DMS153 (cell line): ENCODE data around the gene PCMT1.
A peak's percentile ranks its signal among the peaks of the same experiment; 100 is the strongest.
"Not testable (repeated sequence)": the region's sequence is repeated elsewhere in the genome, so short reads cannot be mapped to it uniquely, and the experiment has no call there.

Experiments
- DNase-seq: peaks from one replicate; lab custom pipeline; 2025; lab: John Stamatoyannopoulos, UW

The PCMT1 gene

DNA sequence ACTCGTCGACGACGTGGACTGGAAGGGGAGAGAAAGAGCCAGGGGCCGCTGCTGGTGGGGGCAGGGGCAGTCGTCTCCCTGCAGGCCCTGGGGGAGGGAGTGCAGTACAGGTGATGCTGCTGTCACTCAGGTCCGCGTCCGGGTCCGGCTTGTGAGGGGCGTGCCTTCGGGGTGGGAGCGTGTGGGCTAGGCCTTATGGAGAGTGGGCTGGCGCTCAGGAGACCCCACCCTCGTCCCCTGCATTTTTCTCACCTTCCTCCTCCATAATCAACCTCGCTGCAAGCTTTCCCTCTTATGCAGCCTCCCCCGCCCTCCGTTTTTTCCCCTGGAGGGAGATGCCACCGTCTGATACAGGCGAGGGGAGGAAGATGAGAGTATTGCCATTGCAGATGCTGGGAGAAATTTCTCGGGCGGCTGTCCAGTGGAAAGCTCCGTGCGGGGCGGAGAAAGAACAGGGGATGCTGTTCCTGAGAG lies 632 bp downstream of the PCMT1 start:
- DNase-seq, result peak; percentile 7

DNA sequence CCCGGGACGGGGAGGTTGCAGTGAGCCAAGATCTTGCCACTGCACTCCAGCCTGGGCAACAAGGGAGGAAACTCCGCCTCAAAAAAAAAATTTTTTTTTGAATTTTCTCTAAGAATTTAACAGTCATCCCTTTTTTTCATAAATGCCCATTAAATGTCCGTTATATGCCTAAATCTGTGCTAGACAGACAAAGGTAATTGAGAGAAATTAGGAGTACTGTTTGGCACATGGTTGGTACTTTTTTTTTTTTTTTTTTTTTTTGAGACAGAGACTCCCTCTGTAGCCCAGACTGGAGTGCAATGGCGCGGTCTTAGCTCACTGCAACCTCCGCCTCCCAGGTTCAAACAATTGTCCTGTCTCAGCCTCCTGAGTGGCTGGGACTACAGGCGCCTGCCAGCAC lies 1.7 kb downstream of the PCMT1 start:
- no peak for DNase-seq

DNA sequence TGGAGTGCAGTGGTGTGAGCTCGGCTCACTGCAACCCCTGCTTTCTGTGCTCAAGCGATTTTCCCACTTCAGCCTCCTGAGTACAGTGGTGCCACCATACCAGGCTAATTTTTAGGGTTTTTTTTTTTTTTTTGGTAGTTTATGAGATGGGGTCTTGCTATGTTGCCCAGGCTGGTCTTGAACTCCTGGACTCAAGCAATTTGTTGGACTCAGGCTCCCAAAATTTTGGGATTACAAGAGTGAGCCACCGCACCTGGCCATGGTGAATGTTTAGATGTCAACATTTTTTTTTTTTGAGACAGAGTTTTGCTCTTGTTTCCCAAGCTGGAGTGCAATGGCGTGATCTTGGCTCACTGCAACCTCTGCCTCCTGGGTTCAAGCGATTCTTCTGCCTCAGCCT lies 2.4 kb downstream of the PCMT1 start:
- not testable (repeated sequence) for DNase-seq

DNA sequence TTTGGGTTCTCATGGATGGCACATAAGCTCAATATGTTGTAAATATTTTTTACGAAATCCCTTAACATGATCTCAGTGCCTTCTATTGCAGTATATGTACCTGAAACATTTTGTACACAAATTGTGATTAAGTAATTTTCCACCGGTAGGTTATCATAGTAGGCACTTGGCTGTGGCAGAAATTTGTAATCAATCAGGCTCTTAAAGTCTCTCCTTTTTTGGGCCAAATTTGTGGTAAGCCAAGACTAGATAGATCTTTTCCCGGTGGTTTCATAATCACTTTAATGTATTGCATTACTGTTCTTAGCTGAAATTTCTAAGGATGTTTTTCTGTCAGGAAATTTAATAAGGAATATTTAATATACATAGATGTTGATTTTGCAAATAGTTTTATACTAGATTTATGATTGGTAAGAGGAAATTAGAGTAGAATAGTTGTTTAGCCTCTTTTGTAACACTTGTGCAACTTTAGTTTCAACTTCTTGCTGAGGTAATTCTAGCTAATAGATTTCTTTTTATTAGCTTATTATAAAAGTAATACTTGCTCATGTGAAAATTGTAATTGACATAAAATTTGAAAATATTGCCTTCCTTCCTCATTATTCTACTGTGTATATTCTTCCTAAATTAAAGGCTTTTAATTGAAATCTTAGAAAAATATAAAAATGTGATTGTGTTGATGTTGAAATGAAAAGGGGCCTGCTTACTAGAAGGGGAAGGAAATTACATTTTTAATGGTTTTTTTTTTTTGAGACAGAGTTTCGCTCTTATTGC lies 3.2 kb downstream of the PCMT1 start:
- no peak for DNase-seq

DNA sequence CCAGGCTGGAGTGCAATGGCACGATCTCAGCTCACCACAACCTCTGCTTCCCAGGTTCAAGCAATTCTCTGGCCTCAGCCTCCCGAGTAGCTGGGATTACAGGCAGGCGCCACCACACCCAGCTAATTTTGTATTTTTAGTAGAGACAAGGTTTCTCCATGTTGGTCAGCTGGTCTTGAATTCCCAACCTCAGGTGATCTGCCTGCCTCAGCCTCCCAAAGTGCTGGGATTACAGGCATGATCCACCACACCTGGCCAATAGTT lies 3.8 kb downstream of the PCMT1 start:
- not testable (repeated sequence) for DNase-seq

DNA sequence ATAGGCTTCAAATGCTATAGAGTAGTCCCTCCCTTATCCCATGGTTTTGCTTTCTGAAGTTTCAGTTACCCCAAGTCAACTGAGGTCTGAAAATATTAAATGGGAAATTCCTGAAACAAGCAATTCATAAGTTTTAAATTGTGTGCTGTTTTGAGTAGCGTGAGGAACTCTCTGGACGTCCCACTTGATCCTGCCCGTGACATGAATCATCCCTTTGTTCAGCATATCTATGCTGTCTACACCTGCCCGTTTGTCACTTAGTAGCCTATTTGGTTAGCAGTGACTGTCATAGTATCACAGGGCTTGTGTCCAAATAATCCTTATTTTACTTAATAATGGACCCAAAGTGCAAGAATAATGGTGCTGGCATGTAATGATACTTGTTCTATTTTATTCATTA lies 5.0 kb downstream of the PCMT1 start:
- DNase-seq, result no peak

DNA sequence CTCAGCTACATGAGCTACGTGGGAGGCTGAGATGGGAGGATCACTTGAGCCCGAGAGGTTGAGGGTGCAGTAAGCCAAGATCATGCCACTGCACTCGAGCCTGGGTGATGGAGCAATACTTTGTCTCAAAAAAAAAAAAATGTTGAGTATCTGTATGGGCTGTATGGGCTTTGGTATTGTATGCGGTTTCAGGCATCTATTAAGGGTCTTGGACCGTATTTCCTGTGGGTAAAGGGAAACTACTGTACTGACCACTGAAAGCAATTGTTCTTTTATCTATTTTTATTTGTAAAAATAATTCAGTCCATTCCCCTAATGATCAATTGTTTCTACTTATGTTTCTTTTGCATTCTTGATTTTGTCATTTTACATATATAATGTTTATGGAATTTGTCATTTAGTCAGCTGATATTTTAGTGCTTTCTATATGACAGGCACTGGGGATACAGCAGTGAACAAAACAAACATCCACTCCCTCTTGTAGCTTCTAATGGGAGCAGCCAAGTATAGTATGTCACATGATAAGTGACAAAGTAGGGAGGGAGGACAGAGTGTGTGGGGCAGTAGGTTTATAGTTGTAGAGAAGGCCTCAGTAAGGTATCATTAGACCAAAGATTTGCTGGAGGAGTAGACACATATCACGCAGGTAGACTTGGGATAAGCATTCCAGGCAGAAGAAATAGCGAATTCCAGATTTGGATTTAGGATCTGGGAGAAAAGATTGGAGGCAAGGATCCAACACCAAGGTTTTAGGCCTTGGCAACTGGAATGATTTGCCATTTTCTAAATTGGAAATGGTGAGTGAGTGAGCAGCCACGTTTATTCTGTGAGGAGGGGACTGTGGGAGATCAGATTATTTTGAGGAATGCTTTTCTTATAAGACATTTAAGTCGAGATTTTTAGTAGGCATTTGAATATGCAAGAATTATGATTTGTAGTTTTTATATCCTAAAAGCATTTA lies 6.0 kb downstream of the PCMT1 start:
- no peak for DNase-seq

DNA sequence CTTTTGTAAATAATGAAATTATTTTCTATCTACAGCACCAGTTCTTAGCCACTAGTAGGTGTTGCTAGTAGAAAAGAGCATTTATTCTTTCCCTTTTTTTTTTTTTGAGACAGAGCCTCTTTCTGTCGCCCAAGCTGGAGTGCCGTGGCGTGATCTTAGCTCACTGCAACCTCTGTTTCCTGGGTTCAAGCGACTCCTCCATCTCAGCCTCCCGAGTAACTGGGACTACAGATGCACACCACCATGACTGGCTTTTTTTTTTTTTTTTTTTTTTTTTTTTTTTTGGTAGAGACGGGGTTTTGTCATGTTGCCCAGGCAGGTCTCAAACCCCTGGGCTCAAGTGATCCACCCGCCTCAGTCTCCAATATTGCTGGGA lies 6.7 kb downstream of the PCMT1 start:
- DNase-seq, result no peak

DNA sequence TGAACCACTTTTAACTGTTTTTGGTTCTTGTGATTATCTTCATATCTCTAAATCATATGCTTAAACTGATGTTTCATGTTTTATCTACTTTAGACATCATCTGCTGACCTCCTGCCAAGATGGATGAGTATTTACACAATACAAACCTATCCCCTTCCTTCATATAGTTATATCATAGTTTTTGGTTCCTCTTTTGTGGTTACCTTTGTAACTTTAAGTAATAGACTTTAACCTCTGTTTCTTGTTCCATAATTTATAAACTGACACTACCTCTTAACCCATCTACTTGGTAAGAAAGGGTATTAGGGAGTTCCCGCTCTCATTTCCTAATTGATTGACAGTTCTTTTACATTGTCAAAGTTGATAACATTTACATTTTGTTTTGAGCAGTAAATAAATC lies 11.9 kb downstream of the PCMT1 start:
- no peak for DNase-seq

DNA sequence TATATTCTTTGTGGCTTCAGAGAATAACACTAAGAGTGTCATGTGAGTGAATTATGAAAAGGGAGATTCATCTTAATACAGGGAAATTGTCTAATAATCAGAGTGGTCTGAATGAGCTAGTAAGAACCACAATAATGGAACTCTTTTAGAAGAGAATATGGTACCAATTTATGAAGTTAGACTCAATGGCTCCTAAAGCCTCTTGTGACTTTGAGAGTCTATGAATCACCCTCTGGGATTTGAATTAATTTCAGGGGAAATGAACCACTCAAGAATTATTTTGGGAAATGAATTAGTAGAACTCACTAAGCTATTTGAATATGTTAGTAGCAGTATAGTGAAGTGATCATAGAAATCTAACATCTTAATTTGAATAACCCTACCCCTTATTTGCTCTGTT lies 14.3 kb downstream of the PCMT1 start:
- DNase-seq, result no peak

DNA sequence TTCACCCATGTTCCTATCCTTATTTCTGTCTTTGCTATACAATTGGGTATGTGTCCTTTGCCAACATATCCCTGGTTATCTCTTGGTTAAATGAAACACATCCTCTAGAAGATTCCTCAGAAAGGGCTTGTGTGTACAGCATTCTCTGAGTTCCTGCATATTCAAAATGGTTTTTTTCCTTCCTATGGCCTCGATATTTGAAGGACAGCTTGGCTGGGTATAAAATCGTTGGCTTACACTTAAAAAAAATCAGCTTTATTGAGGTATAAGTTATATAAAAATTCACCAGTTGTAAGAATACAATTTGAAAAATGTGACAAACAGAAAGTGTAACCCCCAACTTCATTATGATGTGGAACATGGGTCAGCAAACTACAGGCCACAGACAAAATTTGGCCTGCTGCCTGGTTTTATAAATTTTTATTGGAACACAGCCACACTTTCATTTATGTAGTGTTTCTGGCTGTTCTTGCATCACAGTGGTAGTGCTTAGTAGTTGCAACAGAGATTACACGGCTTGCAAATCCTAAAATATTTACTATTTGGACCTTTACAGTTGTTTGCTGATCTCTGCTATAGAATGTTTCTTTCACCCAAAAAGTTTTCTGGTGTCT lies 16.7 kb downstream of the PCMT1 start:
- no peak for DNase-seq

DNA sequence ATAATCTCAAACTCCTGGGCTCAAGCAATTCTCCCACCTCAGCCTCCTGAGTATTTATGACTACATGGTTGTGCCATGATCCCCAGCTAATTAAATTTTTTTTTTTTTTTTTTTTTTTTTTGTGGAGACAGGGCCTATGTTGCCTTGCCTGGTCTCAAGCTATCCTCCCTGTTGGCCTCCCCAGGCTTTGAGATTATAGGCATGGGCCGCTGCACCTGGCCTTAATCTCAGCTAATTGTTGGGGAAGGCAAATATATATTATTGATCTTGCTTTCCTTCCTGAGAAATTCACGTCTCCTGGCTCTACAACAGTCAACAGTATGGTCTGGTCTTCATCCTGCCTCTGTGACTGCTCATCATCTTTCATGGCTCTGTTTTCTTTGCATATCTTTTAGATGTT lies 20.1 kb downstream of the PCMT1 start:
- DNase-seq, result no peak

DNA sequence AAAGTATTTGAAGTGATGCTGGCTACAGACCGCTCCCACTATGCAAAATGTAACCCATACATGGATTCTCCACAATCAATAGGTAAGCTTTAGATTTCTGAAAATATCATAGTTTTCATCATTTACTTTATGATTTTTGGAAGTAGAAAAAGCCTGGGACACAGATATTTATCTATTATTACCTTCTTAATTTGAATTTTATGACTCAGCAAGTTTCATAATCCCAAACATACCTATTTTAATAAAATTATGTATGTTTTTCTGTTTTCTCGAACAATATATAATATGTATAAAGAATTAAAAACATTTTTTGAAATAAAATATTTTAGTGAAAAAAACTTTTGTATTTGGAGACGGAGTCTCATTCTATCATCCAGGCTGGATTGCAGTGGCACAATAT lies 21.6 kb downstream of the PCMT1 start:
- no peak for DNase-seq

DNA sequence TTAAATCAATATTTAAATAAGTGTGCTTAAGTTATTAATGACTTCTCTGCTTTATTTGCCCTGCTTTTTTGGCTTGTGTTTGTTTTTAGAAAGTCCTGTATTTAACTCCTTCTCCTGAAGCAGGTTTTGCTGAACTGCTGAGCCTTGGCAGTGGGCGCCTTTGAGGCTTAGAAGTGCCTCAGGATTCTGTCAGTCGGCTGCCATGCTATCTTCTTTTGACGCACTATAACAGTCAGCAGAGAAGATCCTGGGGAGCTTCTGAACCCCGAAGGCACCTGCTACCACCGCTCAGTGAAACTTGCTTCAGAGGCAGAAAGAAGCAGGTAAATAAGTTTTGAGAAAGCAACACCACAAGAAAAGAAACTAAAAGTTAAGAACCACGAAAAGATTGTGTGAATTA lies 22.4 kb downstream of the PCMT1 start:
- DNase-seq, result no peak

DNA sequence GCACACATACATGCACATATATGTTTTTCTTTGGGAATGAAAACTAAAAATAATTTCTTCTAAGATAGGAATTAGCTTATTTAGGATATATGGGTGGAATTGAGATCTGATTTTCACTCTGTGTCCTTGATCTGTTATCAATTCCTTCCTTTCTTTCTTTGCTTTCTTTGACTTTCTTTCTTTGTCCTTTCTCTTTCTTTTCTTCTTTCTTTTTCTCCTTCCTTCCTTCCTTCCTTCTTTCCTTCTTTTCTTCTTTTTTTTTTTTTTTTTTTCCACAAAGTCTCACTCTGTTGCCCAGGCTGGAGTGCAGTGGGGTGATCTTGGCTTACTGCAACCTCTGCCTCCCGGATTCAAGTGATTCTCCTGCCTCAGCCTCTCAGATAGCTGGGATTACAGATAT lies 28.1 kb downstream of the PCMT1 start:
- no peak for DNase-seq

DNA sequence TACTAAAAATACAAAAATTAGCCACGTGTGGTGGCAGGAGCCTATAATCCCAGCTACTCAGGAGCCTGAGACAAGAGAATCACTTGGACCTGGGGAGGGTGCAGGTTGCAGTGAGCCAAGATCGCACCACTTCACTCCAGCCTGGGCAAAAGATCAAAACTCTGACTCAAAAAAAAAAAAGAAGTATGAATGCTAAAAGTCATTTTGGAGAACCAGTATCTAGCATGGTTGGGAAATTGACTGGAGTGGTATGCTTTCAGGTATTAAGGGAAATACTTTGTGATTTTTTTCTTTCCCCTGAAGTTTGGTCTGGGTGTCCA lies 30.1 kb downstream of the PCMT1 start:
- DNase-seq, result no peak

DNA sequence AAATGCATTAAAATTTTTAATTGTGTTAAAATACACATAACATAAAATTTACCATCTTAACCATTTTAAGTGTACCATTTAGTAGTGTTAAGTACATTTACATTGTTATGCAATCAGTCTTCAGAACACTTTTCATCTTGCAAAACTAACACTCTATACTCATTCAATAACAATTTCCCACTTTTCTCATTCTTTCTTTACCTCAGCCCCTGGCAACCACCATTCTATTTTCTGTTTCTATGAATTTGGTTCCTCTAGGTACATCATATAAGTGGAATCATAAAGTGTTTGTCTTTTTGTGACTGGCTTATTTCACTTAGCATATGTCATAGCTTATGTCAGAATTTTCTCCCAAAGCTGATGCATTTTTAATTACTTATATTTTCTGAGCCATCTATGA lies 32.2 kb downstream of the PCMT1 start:
- DNase-seq, result no peak

DNA sequence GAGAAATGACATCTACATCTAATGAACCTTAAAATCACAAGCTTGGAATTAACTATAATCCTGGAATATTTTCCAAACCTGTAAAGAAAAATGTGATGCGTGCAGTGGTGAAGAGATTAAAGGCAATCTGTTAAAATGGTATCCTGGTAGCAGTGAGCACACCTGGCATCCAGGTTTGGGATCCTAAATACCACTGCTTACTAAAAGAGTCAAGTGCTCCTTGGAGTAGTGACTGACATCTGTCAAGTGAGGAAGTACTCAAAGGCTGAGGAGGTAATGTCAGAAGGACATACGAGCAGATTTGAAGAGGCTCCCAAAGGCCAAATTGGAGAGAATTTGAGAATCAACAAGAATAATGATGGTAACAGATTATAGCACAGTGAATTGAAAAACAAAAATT lies 32.8 kb downstream of the PCMT1 start:
- no peak for DNase-seq

DNA sequence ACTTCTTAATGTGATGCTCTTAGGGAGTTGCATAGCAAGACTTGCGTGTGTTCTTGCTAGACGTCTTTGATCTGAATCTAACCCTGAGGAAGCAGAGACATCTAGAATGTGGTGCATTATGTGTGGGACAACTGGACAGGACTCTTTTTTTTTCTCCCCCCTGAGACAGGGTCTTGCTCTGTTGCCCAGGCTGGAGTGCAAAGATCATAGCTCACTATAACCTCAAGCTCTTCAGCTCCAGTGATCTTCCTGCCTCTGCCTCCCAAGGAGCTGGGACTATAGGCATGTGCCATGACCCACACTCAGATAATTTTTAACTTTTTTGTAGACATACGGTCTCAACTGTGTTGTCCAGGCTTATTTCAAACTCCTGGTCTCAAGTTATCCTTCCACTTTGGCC lies 34.0 kb downstream of the PCMT1 start:
- no peak for DNase-seq

DNA sequence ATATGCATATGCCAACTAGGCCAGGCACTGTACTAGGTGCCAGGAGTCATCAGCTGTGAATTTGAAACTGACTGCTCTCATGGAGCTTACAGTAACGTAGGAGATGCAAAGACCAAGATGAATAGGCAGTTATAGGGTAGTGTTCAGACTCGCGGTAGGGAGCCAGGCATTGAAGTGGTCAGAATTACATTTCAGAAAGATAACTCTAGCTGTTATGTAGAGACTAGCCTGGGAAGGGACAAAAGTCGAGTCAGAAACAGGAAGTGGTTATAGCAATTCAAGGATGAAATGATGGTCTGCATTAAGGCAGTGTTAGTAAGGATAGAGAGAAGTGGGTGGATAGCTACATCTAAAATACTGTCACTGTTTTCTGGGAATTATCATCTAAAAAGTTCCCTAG lies 56.6 kb downstream of the PCMT1 start:
- no peak for DNase-seq

DNA sequence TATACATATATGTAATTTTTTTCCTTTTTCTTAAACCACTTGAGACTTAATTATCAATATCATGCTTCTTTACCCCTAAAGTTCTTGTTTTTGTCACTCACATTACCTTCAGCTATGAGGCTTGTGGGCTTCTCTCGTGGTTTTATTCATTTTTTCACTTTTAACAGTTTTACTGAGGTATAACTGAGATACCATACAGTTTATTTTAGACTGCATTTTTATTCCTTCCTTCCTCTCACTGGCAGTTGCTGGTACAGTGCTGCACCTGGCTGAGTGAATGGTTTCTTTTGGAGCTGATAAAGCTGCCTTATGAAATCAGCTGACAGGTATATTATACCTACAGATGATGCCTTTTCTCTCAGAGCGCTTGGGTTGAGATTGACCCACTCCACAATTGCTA lies 60.3 kb downstream of the PCMT1 start:
- no peak for DNase-seq

DNA sequence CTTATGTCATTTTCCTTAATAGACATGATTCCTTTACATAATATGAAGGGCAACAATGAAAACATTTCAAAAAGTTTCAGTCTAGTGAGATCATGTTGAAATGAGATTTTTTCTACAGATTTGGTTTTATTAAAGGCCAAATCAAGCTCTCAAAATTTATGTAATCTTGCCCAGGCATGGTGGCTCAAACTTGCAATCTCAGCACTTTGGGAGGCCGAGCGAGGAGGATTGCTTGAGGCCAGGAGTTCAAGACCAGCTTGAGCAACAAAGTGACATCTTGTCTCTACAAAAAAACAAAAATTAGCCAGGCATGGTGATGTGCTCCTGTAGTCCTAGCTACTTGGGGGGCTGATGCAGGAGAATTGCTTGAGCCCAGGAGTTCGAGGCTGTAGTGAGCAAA lies 63.8 kb downstream of the PCMT1 start:
- DNase-seq, result no peak

DNA sequence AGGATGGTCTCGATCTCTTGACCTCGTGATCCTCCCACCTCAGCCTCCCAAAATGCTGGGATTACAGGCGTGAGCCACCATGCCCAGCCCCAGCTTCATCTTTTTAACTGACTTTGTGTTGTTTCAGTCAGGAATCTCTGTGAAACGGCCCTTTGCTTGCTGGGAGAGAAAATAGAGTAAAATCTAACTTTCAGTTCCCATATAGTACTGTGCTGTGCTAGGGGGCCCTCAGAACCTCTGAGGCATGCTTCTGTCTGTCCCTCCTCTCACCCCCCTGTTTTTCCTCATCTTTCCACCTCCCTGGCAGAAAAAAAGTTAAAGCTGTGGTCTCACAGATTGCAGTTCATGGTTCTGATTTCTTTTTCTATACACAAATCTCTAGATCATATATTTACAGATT lies 66.2 kb downstream of the PCMT1 start:
- no peak for DNase-seq
